Endothelial cell of umbilical vein (primary cell): ENCODE data around the gene CDKN3. TPM values are rescaled to one million over a fixed set of nuclear protein-coding genes. Genes with fewer than 3 reads are reported as not detected.

Source experiments
- BruUV-seq: library from RNA; stranded (reverse); fragments of 400-500 nt; replicated peaks from 2 replicates; lab custom pipeline; 2021; lab: Mats Ljungman, UMichigan
- CTCF ChIA-PET: fragments of 300-600, 350-600 bp; sonication (Branson Sonifier 250); formaldehyde crosslinking; loops from one replicate; lab custom pipeline; 2021; ENCODE audit warnings: antibody characterized with exemption, inconsistent platforms; lab: Charles Lee
- POLR2A ChIA-PET: fragments of 300-600, 350-600 bp; sonication (Branson Sonifier 250); formaldehyde crosslinking; loops from one replicate; lab custom pipeline; 2021; ENCODE audit warnings: antibody characterized with exemption, inconsistent platforms; lab: Charles Lee
- DNase-seq: peaks from one replicate; pipeline ENCODE4 v3.0.0-alpha.2; 2011; ENCODE audit warnings: low read depth, low spot score
- FAIRE-seq: peaks from 2 replicates; lab custom pipeline; 2011; peaks lifted over from hg19 to GRCh38; lab: Jason Lieb, UNC
- H2AFZ ChIP-seq: 2 replicates; pipeline ENCODE4 v1.6.0; 2012; ENCODE audit warnings: low read depth, low read length, control low read depth, inconsistent platforms
- H3K27ac ChIP-seq: 2 replicates; pipeline ENCODE4 v1.5.1; 2011; ENCODE audit warnings: low read depth, mild to moderate bottlenecking, control low read depth, low read length, moderate library complexity; ENCODE audit not compliant: insufficient read depth
- H3K27me3 ChIP-seq, 2 experiments: 2 replicates each; pipeline versions ENCODE4 v1.6.0 to v1.6.1; 2011; ENCODE audit warnings: low read length in 2 of 2, mixed read lengths in 1 of 2; ENCODE audit not compliant: control insufficient read depth in 2 of 2, insufficient read depth in 2 of 2
- H3K36me3 ChIP-seq, 2 experiments: 2 replicates in 1 of 2; 3 replicates in 1 of 2; pipeline ENCODE4 v1.5.1; 2011; ENCODE audit warnings: low read length in 2 of 2, mild to moderate bottlenecking in 1 of 2, moderate library complexity in 1 of 2; ENCODE audit not compliant: control insufficient read depth in 2 of 2, insufficient read depth in 2 of 2; ENCODE audit errors: extremely low read depth in 1 of 2
- H3K4me1 ChIP-seq: 3 replicates; pipeline ENCODE4 v1.5.1; 2011; ENCODE audit warnings: mild to moderate bottlenecking, low read length; ENCODE audit not compliant: control insufficient read depth, insufficient read depth; ENCODE audit errors: extremely low read depth
- H3K4me2 ChIP-seq: 2 replicates; pipeline ENCODE4 v1.6.1; 2011; ENCODE audit warnings: low read length, control low read depth, mixed read lengths; ENCODE audit not compliant: insufficient read depth
- H3K4me3 ChIP-seq, 3 experiments: fragments of 200-600 bp in 1 of 3; sonication (generic), shearing (Covaris generic) in 1 of 3; replicated peaks in 1 of 3; 2 replicates each; pipeline ENCODE4 v1.5.1; 2011 to 2016; ENCODE audit warnings: control low read depth in 3 of 3, low read length in 3 of 3, mild to moderate bottlenecking in 2 of 3, inconsistent platforms in 1 of 3, low read depth in 1 of 3, moderate library complexity in 1 of 3; ENCODE audit not compliant: insufficient read depth in 1 of 3
- H3K79me2 ChIP-seq: 2 replicates; pipeline ENCODE4 v1.6.0; 2012; ENCODE audit warnings: low read length, inconsistent platforms; ENCODE audit not compliant: control insufficient read depth, insufficient read depth
- H3K9ac ChIP-seq: replicated peaks from 2 replicates; pipeline ENCODE3; 2011; ENCODE audit warnings: low read length, control low read depth; ENCODE audit not compliant: insufficient read depth; ENCODE audit errors: extremely low read depth
- H3K9me1 ChIP-seq: replicated peaks from 3 replicates; pipeline ENCODE4 v1.6.0; 2011; ENCODE audit warnings: mild to moderate bottlenecking, low read length; ENCODE audit not compliant: control insufficient read depth, insufficient read depth; ENCODE audit errors: extremely low read depth
- H3K9me3 ChIP-seq: replicated peaks from 2 replicates; pipeline ENCODE4 v1.5.1; 2012; ENCODE audit warnings: low read length, inconsistent platforms; ENCODE audit not compliant: control insufficient read depth, insufficient read depth
- H4K20me1 ChIP-seq: replicated peaks from 2 replicates; pipeline ENCODE3; 2011; ENCODE audit warnings: mild to moderate bottlenecking, low read length; ENCODE audit not compliant: control insufficient read depth, insufficient read depth; ENCODE audit errors: extremely low read depth
- FOS ChIP-seq: IDR thresholded peaks from 2 replicates; pipeline ENCODE4 v1.6.1; 2011; ENCODE audit warnings: mild to moderate bottlenecking, low read length, moderate library complexity, borderline replicate concordance; ENCODE audit not compliant: insufficient read depth
- GATA2 ChIP-seq: IDR thresholded peaks from 2 replicates; pipeline ENCODE4 v1.7.0; 2011; ENCODE audit warnings: low read depth, mild to moderate bottlenecking, moderate library complexity, mixed read lengths, low read length; ENCODE audit not compliant: insufficient read length, insufficient read depth
- JUN ChIP-seq: IDR thresholded peaks from 2 replicates; pipeline ENCODE4 v1.6.1; 2011; ENCODE audit warnings: borderline replicate concordance, low read depth; ENCODE audit not compliant: insufficient read length, insufficient read depth
- MYC ChIP-seq: IDR thresholded peaks from one replicate; pipeline ENCODE4 v1.6.1; 2011; ENCODE audit warnings: mild to moderate bottlenecking, low read depth, low read length
- POLR2A ChIP-seq: IDR thresholded peaks from 2 replicates; pipeline ENCODE4 v1.6.1; 2012; ENCODE audit warnings: low read depth, mild to moderate bottlenecking, control low read depth, low read length
- POLR2AphosphoS5 ChIP-seq: IDR thresholded peaks from 2 replicates; pipeline ENCODE4 v1.6.1; 2012; ENCODE audit warnings: low read depth, mild to moderate bottlenecking, control low read depth, low read length, moderate library complexity; ENCODE audit not compliant: insufficient read depth
- dilution Hi-C: fragments of 300-500 bp; cut with MboI; formaldehyde crosslinking; loops from one replicate; pipeline ENCODE4 v1.15.0; 2019; ENCODE audit warnings: low sequenced_read_pairs; ENCODE audit not compliant: extremely low pct_ligation_motif_present
- intact Hi-C: fragments of 100-400 bp; cut with micrococcal nuclease; formaldehyde crosslinking; loops from one replicate; pipeline ENCODE4 v1.10.0; 2022
- polyA plus RNA-seq, 4 experiments: library from polyadenylated mRNA; depleted of rRNA in 3 of 4; stranded (reverse) in 3 of 4; unstranded in 1 of 4; fragments of >200 nt; gene quantifications; 2 replicates each; pipeline versions ENCODE4 v1.2.1 to v1.2.3, GENCODE V29; 2011 to 2012; ENCODE audit warnings: missing spikeins in 1 of 4
- total RNA-seq: library from RNA; stranded (reverse); gene quantifications from 2 replicates; pipeline ENCODE4 v1.2.3, GENCODE V29; 2021
- TF ChIP-seq, protein P1 (sequence below): IDR thresholded peaks from 2 replicates; pipeline ENCODE4 v1.6.1; 2011; ENCODE audit not compliant: insufficient read depth, insufficient read length
- TF ChIP-seq, protein P2 (sequence below), 2 donors: IDR thresholded peaks; 1 replicate in 1 of 2; 2 replicates in 1 of 2; pipeline ENCODE4 v1.5.1; 2011; ENCODE audit warnings: low read length in 2 of 2, mild to moderate bottlenecking in 2 of 2, moderate library complexity in 2 of 2, control low read depth in 1 of 2, inconsistent platforms in 1 of 2, low read depth in 1 of 2; ENCODE audit not compliant: insufficient read depth in 1 of 2; ENCODE audit errors: extremely low read depth in 1 of 2

CDKN3 gene
- total and polyA plus RNA-seq, 2 donors (not counting 3 experiments of a cell fraction or from before 2014, with no cell fraction given), result 36.6 to 52.0 TPM

DNA sequence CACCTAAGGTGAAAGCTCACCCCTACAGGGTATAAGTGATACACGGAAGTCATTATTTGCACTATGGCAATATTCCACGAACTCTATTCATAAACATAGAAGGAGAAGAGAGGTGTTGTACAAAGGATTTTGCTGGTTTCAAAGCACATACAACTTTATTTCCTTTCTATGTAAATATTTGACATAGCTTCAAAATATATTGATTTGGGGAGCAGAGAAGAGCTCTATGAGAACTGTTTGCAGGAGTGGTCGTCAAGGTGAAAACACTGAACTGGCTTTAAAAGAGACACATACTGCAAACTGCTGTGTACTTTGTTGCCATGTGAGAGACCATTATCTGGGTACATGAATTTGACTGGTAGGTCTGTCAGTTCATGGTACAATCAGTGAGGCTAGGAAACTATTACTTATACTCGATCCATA lies 27.7 kb downstream of the CDKN3 start:
- Histone ChIP-seq H3K4me3 (no peak overlapping the region), H3K9ac (no peak overlapping the region), H3K36me3 (peaks cover 8 to 9% of the 10 kb centered on the region in 2 experiments), H3K9me1 (no peaks in the 10 kb centered on the region), H3K4me2 (no peak overlapping the region), H3K27me3 (no peaks in the 10 kb centered on the region), H3K79me2 (no peaks in the 10 kb centered on the region), H4K20me1 (no peaks in the 10 kb centered on the region), H3K9me3 (no peaks in the 10 kb centered on the region), H3K27ac (no peak overlapping the region), H2AFZ (no peak overlapping the region), H3K4me1 (no peaks in the 10 kb centered on the region)
- DNase-seq, result no peak
- TF ChIP-seq JUN (no peak), FOS (no peak), POLR2AphosphoS5 (no peak), MYC (no peak), GATA2 (no peak), POLR2A (no peak)
- TF ChIP-seq, protein P1, sequence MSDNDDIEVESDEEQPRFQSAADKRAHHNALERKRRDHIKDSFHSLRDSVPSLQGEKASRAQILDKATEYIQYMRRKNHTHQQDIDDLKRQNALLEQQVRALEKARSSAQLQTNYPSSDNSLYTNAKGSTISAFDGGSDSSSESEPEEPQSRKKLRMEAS, result no peak
- TF ChIP-seq, protein P2, sequence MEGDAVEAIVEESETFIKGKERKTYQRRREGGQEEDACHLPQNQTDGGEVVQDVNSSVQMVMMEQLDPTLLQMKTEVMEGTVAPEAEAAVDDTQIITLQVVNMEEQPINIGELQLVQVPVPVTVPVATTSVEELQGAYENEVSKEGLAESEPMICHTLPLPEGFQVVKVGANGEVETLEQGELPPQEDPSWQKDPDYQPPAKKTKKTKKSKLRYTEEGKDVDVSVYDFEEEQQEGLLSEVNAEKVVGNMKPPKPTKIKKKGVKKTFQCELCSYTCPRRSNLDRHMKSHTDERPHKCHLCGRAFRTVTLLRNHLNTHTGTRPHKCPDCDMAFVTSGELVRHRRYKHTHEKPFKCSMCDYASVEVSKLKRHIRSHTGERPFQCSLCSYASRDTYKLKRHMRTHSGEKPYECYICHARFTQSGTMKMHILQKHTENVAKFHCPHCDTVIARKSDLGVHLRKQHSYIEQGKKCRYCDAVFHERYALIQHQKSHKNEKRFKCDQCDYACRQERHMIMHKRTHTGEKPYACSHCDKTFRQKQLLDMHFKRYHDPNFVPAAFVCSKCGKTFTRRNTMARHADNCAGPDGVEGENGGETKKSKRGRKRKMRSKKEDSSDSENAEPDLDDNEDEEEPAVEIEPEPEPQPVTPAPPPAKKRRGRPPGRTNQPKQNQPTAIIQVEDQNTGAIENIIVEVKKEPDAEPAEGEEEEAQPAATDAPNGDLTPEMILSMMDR (IDR thresholded peaks at IDR 0.05; ENCODE audit: extremely low read depth in 1 of 2, insufficient read depth in 1 of 2, low read depth in 1 of 2, low read length in 2 of 2), result no peak
- FAIRE-seq, result no peak
- intact Hi-C loops (no loop called here), dilution Hi-C loops (no loop called here)
- ChIA-PET CTCF (interaction anchor here (0.8 to 2.7 kb wide), 5 partner anchors 10 to 76 kb away, joined by 3 to 12 read pairs (median 5); no protein-coding TSS in a partner anchor), POLR2A (no interaction called here)
- no TSS peak for BruUV-seq
